Endothelial cell of umbilical vein (primary cell): ENCODE results near the gene NTN1.

Experiments
- CTCF ChIP-seq, 2 donors: IDR thresholded peaks; 1 replicate in 1 of 2; 2 replicates in 1 of 2; pipeline ENCODE4 v1.5.1; 2011; ENCODE audit warnings: low read length in 2 of 2, mild to moderate bottlenecking in 2 of 2, moderate library complexity in 2 of 2, control low read depth in 1 of 2, inconsistent platforms in 1 of 2, low read depth in 1 of 2; ENCODE audit not compliant: insufficient read depth in 1 of 2; ENCODE audit errors: extremely low read depth in 1 of 2
- GATA2 ChIP-seq: IDR thresholded peaks from 2 replicates; pipeline ENCODE4 v1.7.0; 2011; ENCODE audit warnings: low read depth, mild to moderate bottlenecking, moderate library complexity, mixed read lengths, low read length; ENCODE audit not compliant: insufficient read length, insufficient read depth
- POLR2A ChIP-seq: IDR thresholded peaks from 2 replicates; pipeline ENCODE4 v1.6.1; 2012; ENCODE audit warnings: low read depth, mild to moderate bottlenecking, control low read depth, low read length
- POLR2AphosphoS5 ChIP-seq: IDR thresholded peaks from 2 replicates; pipeline ENCODE4 v1.6.1; 2012; ENCODE audit warnings: low read depth, mild to moderate bottlenecking, control low read depth, low read length, moderate library complexity; ENCODE audit not compliant: insufficient read depth

- no peak for TF ChIP-seq POLR2AphosphoS5
- TF ChIP-seq CTCF (IDR thresholded peaks at IDR 0.05; ENCODE audit: extremely low read depth in 1 of 2, insufficient read depth in 1 of 2, low read depth in 1 of 2, low read length in 2 of 2) = no peak
- TF ChIP-seq GATA2 = no peak
- TF ChIP-seq POLR2A = no peak
Measured at GRCh38 chr17:9146064-9146463, 124.8 kb downstream of the NTN1 start.
